ENCODE results near the gene IDUA. TPM values are rescaled to one million over a fixed set of nuclear protein-coding genes. Genes with fewer than 3 reads are reported as not detected.

The IDUA gene
- total RNA-seq, 4 donors from 2014 or later: 9.7 to 32.3 (median 25.0) TPM

DNA sequence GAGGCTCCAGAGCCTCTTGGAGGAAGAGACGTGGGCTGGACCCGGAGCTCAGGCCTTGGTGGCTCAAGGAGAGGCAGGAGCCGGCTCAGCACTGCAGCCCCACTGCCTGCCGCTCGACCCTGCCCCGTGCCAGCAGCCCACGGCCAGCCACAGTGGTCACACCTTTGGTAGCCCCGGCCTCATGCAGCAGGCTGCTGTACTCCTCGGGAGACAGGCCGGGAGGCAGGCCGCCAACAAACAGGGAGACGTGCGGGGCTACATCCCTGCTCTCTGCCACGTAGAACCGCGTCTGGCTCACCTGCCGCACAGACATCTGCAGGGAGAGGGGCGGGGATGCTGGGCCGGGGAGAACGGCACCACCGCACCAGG is 21.1 kb upstream of the IDUA start:
- H3K36me3 ChIP-seq: peaks cover 8 to 11% of the 10 kb centered on the region in 2 donors

DNA sequence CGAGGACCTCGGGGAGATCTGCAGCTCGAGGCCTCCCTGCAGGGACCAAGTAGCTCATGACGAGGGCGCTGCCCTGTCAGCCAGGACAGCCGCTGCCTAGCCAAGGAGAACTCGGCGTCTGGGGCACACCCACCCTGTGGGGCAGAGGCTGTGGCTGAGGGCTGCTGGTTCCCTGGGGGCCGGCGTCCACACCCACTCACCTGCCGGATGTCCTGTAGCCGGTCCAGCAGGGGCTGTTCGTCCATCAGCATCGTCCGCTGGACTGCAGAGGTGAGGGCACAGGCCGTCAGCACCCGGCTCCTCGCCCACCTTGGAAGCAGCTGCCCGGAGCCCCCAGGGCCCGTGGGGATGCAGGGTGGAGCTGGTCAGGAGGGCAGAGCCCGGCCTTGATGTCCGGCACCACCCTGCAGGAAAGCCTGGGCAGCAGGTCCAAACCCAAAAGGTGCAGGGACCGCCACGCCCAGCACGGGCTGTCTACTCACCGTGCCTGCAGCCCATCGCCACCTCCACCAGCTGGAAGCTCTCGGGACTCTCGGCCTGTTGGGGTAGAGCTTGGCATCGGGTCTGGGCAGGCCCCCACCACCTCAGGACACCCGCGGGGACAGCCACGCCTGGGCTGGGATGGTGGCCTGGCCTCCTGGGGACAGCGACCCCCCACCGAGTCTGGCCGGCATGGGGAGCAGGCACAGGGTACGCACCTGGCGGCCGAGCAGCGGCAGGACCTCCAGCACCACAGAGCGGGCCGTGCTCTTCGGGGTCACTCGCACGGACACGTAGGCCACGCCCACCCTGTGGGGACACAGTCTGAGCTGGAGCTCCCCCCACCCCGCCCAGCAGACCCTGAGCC is 20.4 kb upstream of the IDUA start:
- H3K27ac ChIP-seq: no peak overlapping the region
- intact Hi-C loops (cut with DNase I): no loop called here
- H3K4me1 ChIP-seq: peaks cover 4 to 5% of the 10 kb centered on the region in 2 donors
- TF ChIP-seq POLR2A (IDR thresholded peaks at IDR 0.05): no peak
- TF ChIP-seq, protein P1, sequence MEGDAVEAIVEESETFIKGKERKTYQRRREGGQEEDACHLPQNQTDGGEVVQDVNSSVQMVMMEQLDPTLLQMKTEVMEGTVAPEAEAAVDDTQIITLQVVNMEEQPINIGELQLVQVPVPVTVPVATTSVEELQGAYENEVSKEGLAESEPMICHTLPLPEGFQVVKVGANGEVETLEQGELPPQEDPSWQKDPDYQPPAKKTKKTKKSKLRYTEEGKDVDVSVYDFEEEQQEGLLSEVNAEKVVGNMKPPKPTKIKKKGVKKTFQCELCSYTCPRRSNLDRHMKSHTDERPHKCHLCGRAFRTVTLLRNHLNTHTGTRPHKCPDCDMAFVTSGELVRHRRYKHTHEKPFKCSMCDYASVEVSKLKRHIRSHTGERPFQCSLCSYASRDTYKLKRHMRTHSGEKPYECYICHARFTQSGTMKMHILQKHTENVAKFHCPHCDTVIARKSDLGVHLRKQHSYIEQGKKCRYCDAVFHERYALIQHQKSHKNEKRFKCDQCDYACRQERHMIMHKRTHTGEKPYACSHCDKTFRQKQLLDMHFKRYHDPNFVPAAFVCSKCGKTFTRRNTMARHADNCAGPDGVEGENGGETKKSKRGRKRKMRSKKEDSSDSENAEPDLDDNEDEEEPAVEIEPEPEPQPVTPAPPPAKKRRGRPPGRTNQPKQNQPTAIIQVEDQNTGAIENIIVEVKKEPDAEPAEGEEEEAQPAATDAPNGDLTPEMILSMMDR (IDR thresholded peaks at IDR 0.05): no peak
- H3K36me3 ChIP-seq: peaks cover 8 to 9% of the 10 kb centered on the region in 2 donors
- DNase-seq: no peak
- WGBS, 2 donors: 58 to 80% methylated on average over 1 to 4 of the region's 48 CpGs
- H3K27me3 ChIP-seq: no peaks in the 10 kb centered on the region
- no peak overlapping the region for H3K4me3 ChIP-seq (replicated peaks in 1 of 3)
- no peaks in the 10 kb centered on the region for H3K9me3 ChIP-seq

More for the DNA sequence above, 21.1 kb upstream of the IDUA start:
- TF ChIP-seq, protein P1 (IDR thresholded peaks at IDR 0.05): no peak
- H3K4me3 ChIP-seq (replicated peaks in 1 of 3): no peak overlapping the region
- peaks cover 0 to 4% of the 10 kb centered on the region in 2 donors for H3K4me1 ChIP-seq
- no peaks in the 10 kb centered on the region for H3K27me3 ChIP-seq
- H3K27ac ChIP-seq: no peak overlapping the region
- WGBS, 2 donors: 92 to 94% methylated on average over 12 of the region's 21 CpGs
- intact Hi-C loops (cut with DNase I): no loop called here
- no peaks in the 10 kb centered on the region for H3K9me3 ChIP-seq
- no peak for DNase-seq

DNA sequence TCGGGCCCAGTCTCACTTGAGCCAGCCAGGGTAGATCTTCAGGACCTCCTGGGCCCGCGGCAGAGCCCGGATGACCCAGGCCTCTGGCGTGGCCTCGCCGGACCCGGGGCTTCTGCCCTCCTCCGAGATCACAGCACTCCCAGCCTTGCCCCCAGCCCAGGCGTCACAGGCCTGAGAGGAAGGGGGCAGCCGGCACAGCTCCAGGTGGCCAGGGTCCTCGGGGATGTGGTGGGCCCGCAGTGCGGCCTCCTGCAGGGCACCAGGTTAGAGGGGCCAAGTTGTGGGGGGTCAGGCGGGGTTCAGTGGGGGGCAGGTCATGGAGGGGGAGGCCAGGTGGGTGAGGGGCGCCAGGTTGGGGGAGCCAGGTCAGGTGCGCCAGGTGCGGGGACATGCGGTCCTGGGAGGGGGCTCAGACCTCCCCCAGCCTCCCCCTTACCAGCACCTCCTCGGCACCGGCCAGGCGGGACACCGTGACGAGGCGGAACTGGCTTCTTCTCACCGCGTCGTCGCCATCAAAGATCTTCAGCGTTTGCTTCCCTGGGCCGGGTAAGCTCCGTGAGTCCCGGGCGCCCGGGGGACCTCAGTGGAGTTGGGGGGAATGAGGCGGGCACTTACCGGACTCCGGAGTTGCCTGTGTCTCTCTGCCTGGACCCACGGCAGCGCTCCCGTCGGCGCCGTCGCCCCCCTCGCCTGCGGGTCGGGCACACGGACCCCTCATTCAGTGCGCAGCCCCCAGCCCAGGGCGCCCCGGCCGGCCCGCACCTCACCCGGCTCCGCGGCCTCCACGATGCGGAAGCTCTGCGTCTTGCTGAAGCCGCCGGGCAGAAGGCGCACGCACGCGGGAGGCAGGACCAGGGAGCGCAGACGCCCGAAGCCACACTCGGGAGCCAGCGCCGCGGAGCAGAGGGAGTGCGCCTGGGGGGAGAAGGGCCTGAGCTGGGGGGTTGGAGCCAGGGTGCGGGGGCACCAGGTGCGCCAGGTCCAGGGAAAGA is 19.4 kb upstream of the IDUA start:
- peaks cover 0 to 5% of the 10 kb centered on the region in 2 donors for H3K36me3 ChIP-seq
- WGBS, 2 donors: 32 to 47% methylated on average over 24 to 29 of the region's 76 CpGs
- intact Hi-C loops (cut with DNase I): no loop called here
- no peak overlapping the region for H3K27ac ChIP-seq
- H3K9me3 ChIP-seq: no peaks in the 10 kb centered on the region
- no peak for TF ChIP-seq POLR2A (IDR thresholded peaks at IDR 0.05)
- TF ChIP-seq, protein P1 (IDR thresholded peaks at IDR 0.05): no peak
- DNase-seq: no peak
- no peaks in the 10 kb centered on the region for H3K27me3 ChIP-seq
- H3K4me3 ChIP-seq (replicated peaks in 1 of 3): no peak overlapping the region
- peaks cover 14% of the 10 kb centered on the region in 2 donors for H3K4me1 ChIP-seq

DNA sequence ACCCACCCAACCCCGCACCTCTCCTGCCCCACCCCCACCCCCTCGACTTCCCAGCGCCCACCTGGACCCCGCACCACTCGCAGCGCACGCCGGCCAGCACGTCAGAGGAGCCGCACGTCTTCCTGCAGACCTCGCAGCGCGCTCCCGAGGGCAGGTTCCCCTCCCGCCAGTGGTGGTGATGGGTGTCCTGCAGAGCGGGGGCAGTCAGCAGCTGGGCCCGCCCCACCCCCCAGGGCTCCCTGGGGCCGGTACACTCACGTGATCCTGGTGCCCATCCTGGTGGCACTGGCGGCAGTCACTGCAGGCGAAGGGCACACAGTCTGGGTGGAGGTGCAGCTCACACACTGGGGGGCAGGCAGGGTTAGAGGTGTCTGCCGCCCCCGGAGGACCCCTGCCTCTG is 18.6 kb upstream of the IDUA start:
- intact Hi-C loops (cut with DNase I): no loop called here
- no peak for TF ChIP-seq POLR2A (IDR thresholded peaks at IDR 0.05)
- TF ChIP-seq, protein P1 (IDR thresholded peaks at IDR 0.05): no peak
- 0 to 18% methylated on average over 2 to 7 of the region's 24 CpGs for WGBS, 2 donors
- H3K27me3 ChIP-seq: no peaks in the 10 kb centered on the region
- H3K27ac ChIP-seq: no peak overlapping the region
- H3K4me3 ChIP-seq (replicated peaks in 1 of 3): no peak overlapping the region
- peaks cover 17 to 19% of the 10 kb centered on the region in 2 donors for H3K4me1 ChIP-seq
- no peaks in the 10 kb centered on the region for H3K9me3 ChIP-seq
- no peaks in the 10 kb centered on the region for H3K36me3 ChIP-seq
- DNase-seq: no peak
